ENCODE data around the gene RNASEL.

- TF ChIP-seq, protein P1, sequence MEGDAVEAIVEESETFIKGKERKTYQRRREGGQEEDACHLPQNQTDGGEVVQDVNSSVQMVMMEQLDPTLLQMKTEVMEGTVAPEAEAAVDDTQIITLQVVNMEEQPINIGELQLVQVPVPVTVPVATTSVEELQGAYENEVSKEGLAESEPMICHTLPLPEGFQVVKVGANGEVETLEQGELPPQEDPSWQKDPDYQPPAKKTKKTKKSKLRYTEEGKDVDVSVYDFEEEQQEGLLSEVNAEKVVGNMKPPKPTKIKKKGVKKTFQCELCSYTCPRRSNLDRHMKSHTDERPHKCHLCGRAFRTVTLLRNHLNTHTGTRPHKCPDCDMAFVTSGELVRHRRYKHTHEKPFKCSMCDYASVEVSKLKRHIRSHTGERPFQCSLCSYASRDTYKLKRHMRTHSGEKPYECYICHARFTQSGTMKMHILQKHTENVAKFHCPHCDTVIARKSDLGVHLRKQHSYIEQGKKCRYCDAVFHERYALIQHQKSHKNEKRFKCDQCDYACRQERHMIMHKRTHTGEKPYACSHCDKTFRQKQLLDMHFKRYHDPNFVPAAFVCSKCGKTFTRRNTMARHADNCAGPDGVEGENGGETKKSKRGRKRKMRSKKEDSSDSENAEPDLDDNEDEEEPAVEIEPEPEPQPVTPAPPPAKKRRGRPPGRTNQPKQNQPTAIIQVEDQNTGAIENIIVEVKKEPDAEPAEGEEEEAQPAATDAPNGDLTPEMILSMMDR (IDR thresholded peaks at IDR 0.05; ENCODE audit: low read depth, low read length, missing input control), result no peak
- peak; percentile 59 for TF ChIP-seq MAX (IDR thresholded peaks at IDR 0.05)
- TF ChIP-seq ZBTB33 (IDR thresholded peaks at IDR 0.05), result peak; percentile 28
- no peak for TF ChIP-seq TAF1 (conservative IDR thresholded peaks at IDR 0.05)
- peak; percentile 56 to 73 for TF ChIP-seq EGR1 (IDR thresholded peaks at IDR 0.05; ENCODE audit: low read depth in 2 of 2)
Observed at GRCh38 chr1:182614796-182615454, 25.9 kb upstream of the RNASEL start.

Data from liver (tissue), 3 donors.